Smooth muscle cell (in vitro differentiated cells): Measurements from ENCODE around the gene MGLL. TPM values are rescaled to one million over a fixed set of nuclear protein-coding genes. Genes with fewer than 3 reads are reported as not detected.

Experiments
- DNase-seq: peaks from one replicate; lab custom pipeline; 2025; ENCODE audit not compliant: unreplicated experiment; lab: John Stamatoyannopoulos, UW
- H2AFZ ChIP-seq: fragments of 200-600 bp; sonication (generic); 2 replicates; pipeline ENCODE4 v1.6.0; 2016; ENCODE audit warnings: antibody characterized with exemption, low read depth, mild to moderate bottlenecking
- H3F3A ChIP-seq: fragments of 200-600 bp; sonication (generic); 2 replicates; pipeline ENCODE4 v1.6.0; 2017; ENCODE audit warnings: antibody characterized with exemption, low read depth
- H3K27ac ChIP-seq: fragments of 200-600 bp; sonication (generic); 2 replicates; pipeline ENCODE4 v1.5.1; 2016; ENCODE audit warnings: low read depth, mild to moderate bottlenecking
- H3K27me3 ChIP-seq: fragments of 200-600 bp; sonication (generic); 2 replicates; pipeline ENCODE4 v1.6.1; 2016; ENCODE audit warnings: low read depth, mild to moderate bottlenecking
- H3K36me3 ChIP-seq: fragments of 200-600 bp; sonication (generic); 2 replicates; pipeline ENCODE4 v1.5.1; 2016; ENCODE audit warnings: low read depth
- H3K4me1 ChIP-seq: fragments of 200-600 bp; sonication (generic); 2 replicates; pipeline ENCODE4 v1.5.1; 2016; ENCODE audit warnings: low read depth
- H3K4me2 ChIP-seq: fragments of 200-600 bp; sonication (generic); 2 replicates; pipeline ENCODE4 v1.6.0; 2016; ENCODE audit warnings: mild to moderate bottlenecking
- H3K4me3 ChIP-seq: fragments of 200-600 bp; sonication (generic); 2 replicates; pipeline ENCODE4 v1.5.1; 2016; ENCODE audit warnings: mild to moderate bottlenecking
- H3K79me2 ChIP-seq: fragments of 200-600 bp; sonication (generic); 2 replicates; pipeline ENCODE4 v1.6.0; 2016; ENCODE audit warnings: low read depth, mild to moderate bottlenecking
- H3K9ac ChIP-seq: fragments of 200-600 bp; sonication (generic); 2 replicates; pipeline ENCODE4 v1.6.0; 2016; ENCODE audit warnings: low read depth
- H3K9me3 ChIP-seq: fragments of 200-600 bp; sonication (generic); replicated peaks from 2 replicates; pipeline ENCODE4 v1.5.1; 2016; ENCODE audit warnings: low read depth
- H4K20me1 ChIP-seq: fragments of 200-600 bp; sonication (generic); 2 replicates; pipeline ENCODE4 v1.6.0; 2016; ENCODE audit warnings: low read depth
- WGBS: methylation state at CpG from one replicate; pipeline ENCODE4 v1.1.7; 2016; ENCODE audit warnings: low lambda C conversion rate; 5-methylcytosine and 5-hydroxymethylcytosine counted together
- polyA plus RNA-seq: library from polyadenylated mRNA; unstranded; fragments of >200 nt; fragmentation: Nextera tagmentation; extraction: Ambion mirVana; gene quantifications from 2 replicates; pipeline ENCODE4 v1.2.1, GENCODE V29; 2016
- total RNA-seq: library from RNA; depleted of rRNA; stranded (reverse); fragments of >200 nt; gene quantifications from 2 replicates; pipeline ENCODE4 v1.2.3, GENCODE V29; 2014
- TF ChIP-seq, protein P1 (sequence below): fragments of 200-600 bp; sonication (generic); IDR thresholded peaks from 2 replicates; pipeline ENCODE4 v1.5.1; 2017; ENCODE audit warnings: borderline replicate concordance, mild to moderate bottlenecking, antibody characterized with exemption; ENCODE audit not compliant: insufficient read depth, poor library complexity, severe bottlenecking

MGLL gene
- total and polyA plus RNA-seq, 2 experiments from 2014 or later, result 13.6 to 22.5 TPM

DNA sequence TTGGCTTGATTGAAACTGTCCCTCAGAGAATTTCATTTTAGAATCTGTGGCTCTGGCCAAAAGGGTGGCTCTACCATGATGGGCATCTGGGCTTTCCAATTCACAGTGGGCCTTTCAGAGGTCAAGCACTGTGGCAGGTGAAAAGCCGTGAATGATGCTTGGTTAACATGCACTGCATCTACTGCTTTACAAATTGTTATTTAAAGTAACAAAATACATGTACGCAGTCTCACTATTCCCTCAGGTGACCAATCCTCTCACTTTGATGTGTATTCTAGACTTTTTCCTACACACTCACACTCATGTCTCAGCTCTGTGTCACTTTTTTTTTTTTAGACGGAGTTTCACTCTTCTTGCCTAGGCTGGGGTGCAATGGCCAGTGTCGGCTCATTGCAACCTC is 70.5 kb downstream of the MGLL start:
- H3K4me1 ChIP-seq, result no peaks in the 10 kb centered on the region
- DNase-seq, result no peak
- H3F3A ChIP-seq, result no peaks in the 10 kb centered on the region
- no peak overlapping the region for H3K4me3 ChIP-seq
- H4K20me1 ChIP-seq, result no peaks in the 10 kb centered on the region
- H2AFZ ChIP-seq, result no peak overlapping the region
- no peaks in the 10 kb centered on the region for H3K9me3 ChIP-seq
- no peak overlapping the region for H3K27ac ChIP-seq
- TF ChIP-seq, protein P1, sequence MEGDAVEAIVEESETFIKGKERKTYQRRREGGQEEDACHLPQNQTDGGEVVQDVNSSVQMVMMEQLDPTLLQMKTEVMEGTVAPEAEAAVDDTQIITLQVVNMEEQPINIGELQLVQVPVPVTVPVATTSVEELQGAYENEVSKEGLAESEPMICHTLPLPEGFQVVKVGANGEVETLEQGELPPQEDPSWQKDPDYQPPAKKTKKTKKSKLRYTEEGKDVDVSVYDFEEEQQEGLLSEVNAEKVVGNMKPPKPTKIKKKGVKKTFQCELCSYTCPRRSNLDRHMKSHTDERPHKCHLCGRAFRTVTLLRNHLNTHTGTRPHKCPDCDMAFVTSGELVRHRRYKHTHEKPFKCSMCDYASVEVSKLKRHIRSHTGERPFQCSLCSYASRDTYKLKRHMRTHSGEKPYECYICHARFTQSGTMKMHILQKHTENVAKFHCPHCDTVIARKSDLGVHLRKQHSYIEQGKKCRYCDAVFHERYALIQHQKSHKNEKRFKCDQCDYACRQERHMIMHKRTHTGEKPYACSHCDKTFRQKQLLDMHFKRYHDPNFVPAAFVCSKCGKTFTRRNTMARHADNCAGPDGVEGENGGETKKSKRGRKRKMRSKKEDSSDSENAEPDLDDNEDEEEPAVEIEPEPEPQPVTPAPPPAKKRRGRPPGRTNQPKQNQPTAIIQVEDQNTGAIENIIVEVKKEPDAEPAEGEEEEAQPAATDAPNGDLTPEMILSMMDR, result no peak
- no peaks in the 10 kb centered on the region for H3K27me3 ChIP-seq
- no peaks in the 10 kb centered on the region for H3K79me2 ChIP-seq
- H3K4me2 ChIP-seq, result no peak overlapping the region
- 100% methylated on average over 4 of the region's 4 CpGs for WGBS
- no peaks in the 10 kb centered on the region for H3K36me3 ChIP-seq
- no peak overlapping the region for H3K9ac ChIP-seq

DNA sequence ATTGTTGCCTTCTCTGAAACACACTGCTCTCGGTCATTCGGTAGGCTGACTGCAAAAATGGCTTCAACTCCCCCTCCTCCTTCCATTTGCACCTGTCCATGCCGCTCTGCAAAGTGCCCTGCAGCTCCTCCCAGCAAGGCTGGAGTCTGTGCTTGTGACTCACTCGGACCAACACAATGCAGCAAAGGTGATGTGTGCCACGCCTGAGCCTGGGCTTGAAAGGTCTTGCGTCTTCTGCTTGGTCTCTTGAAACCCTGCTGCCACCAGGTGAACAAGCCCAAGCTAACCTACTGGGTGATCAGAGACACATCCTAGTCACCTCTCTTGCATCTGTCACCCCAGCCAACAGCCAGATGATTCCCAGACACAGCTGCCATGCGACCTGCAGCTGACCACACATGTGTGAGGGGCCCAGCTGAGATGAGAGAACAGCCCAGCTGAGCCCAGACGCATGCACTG is 71.1 kb downstream of the MGLL start:
- Histone ChIP-seq H3K9me3 (no peaks in the 10 kb centered on the region), H3K4me2 (no peak overlapping the region), H2AFZ (no peak overlapping the region), H3K4me1 (no peaks in the 10 kb centered on the region), H3K4me3 (no peak overlapping the region), H3K27ac (no peak overlapping the region), H3K36me3 (no peaks in the 10 kb centered on the region), H3K79me2 (no peaks in the 10 kb centered on the region), H3K27me3 (no peaks in the 10 kb centered on the region), H3K9ac (no peak overlapping the region), H3F3A (no peaks in the 10 kb centered on the region), H4K20me1 (no peaks in the 10 kb centered on the region)
- DNase-seq, result no peak
- 83% methylated on average over 8 of the region's 8 CpGs for WGBS
- TF ChIP-seq, protein P1, result no peak

DNA sequence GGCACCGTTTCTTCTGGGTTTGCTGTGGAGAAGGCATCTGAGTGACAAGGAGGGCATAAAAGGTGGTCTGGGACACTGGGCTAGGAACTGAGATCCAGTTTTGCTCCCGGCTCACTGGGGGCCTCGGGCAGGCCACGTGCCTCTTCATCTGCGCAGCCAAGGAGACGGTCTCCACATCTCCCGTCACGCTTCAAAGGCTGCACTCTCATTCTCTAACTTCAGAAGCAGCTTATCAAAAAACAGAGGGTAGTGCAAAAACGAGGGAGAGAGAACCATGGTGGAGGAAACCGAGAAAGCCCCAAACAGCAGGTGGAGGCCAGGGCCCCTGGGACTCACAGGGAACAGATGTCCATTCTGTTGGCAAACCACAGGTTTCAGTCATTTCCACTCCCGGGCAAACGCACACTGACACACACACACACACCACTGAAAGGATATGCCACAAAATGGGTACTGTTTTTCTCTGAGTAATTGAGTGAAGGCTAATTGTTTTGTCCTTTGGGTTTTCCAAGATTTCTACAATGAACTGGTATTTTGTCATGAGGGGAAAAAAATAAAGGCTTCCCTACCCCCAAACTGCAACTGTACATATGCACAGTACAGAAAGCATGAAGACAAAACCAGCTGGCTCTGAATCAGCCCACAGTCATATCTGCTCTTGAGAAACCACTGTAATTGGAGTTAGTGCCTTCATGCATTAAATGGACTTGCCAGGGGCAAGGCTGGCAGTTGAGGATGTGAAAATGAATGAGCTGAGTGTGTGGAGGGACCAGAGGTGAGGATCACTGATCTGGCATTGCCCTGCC is 71.9 kb downstream of the MGLL start:
- Histone ChIP-seq H4K20me1 (no peaks in the 10 kb centered on the region), H3K27me3 (no peaks in the 10 kb centered on the region), H3K79me2 (no peaks in the 10 kb centered on the region), H3K4me3 (no peak overlapping the region), H3K36me3 (no peaks in the 10 kb centered on the region), H3F3A (no peaks in the 10 kb centered on the region), H3K27ac (no peak overlapping the region), H2AFZ (no peak overlapping the region), H3K9me3 (no peaks in the 10 kb centered on the region), H3K9ac (no peak overlapping the region), H3K4me2 (no peak overlapping the region), H3K4me1 (no peaks in the 10 kb centered on the region)
- no peak for DNase-seq
- 88% methylated on average over 12 of the region's 12 CpGs for WGBS
- TF ChIP-seq, protein P1, result no peak

DNA sequence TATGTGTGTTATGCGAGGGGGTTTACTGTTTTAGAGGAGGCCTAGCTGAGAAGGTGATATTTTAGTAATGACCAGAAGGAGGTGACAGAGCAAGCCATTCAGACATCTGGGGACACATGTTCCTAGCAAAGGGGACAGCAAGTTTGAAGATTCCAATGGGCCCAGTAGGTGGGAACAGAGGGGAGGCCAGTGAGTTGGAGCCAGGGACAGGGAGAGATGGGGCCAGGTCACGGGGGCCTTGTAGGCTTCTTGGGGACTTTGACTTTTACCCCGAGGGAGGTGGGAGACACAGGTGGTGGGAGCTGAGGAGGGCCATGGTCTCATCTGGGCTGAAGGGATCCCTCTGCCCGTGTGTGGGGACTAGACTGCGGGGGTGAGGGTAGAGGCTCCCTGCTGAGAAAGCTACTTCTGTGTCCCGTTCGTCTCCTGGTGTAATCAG is 72.5 kb downstream of the MGLL start:
- no peak overlapping the region for H3K4me2 ChIP-seq
- no peaks in the 10 kb centered on the region for H3K79me2 ChIP-seq
- no peaks in the 10 kb centered on the region for H3K9me3 ChIP-seq
- H3K36me3 ChIP-seq, result no peaks in the 10 kb centered on the region
- H3K27me3 ChIP-seq, result no peaks in the 10 kb centered on the region
- no peak overlapping the region for H3K27ac ChIP-seq
- no peaks in the 10 kb centered on the region for H4K20me1 ChIP-seq
- H2AFZ ChIP-seq, result no peak overlapping the region
- WGBS, result 97% methylated on average over 5 of the region's 7 CpGs
- no peak overlapping the region for H3K4me3 ChIP-seq
- H3F3A ChIP-seq, result no peaks in the 10 kb centered on the region
- no peak for DNase-seq
- no peaks in the 10 kb centered on the region for H3K4me1 ChIP-seq
- TF ChIP-seq, protein P1, result no peak
- no peak overlapping the region for H3K9ac ChIP-seq
